Cerebellar cortex (tissue), 1 donor: ENCODE measurements around the gene ITPR2.
A peak's percentile ranks its signal among the peaks of the same experiment; 100 is the strongest.
"Not testable (repeated sequence)": the region's sequence is repeated elsewhere in the genome, so short reads cannot be mapped to it uniquely, and the experiment has no call there.

Source experiments
- DNase-seq: peaks from one replicate; pipeline ENCODE4 v3.0.0-alpha.2; 2015; ENCODE audit warnings: low spot score

Gene ITPR2

DNA sequence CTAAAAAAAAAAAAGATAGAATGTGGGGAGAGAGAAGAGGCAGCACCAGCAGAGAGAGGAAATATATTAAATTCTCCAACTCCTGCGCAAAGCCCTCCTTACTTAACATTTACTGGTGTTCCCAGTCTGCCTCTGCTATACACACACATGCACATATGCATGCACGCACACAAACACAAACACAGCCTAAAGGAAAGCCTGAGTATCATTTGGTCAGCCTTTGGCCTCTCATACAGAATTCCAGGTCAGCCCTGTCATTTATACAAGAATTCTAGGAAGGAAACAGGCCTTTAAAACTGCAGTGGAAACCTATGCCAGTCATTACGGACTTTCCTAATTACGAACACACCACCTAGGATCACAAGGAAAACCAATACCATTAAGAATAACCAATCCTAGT, 269.4 kb downstream of the ITPR2 start:
- no peak for DNase-seq

DNA sequence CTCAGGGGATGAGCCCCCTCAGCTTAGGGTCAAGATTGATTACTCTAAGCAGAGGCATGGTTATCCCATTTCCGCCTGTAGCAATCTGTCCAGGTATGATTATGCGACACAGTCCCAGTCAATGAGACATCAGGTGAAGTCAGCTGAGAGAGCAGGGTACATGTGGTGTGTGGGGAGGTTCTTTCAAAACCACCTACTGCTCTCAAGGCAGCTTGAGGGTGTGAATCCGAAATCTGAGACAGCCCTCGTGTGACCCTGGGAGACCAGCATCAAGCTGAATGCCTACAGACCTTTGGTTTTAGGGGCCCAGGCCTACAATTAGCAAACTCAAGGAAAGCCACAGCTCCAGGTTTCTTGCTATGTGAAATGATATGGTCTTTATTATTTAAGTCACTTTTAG, 275.7 kb downstream of the ITPR2 start:
- DNase-seq: no peak

DNA sequence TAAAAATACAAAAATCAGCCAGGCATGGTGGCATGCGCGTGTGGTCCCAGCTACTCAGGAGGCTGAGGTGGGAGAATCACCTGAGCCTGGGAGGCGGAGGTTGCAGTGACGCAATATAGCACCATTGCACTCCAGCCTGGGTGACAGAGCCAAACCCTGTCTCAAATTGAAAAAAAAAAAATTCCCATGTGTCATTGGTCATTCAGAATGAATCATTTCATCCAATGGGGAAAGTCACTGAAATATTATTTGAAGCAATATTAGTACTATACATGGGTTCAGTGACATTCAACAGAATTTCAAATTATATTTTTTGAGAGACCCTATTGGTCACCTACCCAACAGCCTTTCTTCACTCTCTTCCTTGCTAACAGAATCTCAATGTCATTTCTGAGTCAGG, 276.1 kb downstream of the ITPR2 start:
- no peak for DNase-seq

DNA sequence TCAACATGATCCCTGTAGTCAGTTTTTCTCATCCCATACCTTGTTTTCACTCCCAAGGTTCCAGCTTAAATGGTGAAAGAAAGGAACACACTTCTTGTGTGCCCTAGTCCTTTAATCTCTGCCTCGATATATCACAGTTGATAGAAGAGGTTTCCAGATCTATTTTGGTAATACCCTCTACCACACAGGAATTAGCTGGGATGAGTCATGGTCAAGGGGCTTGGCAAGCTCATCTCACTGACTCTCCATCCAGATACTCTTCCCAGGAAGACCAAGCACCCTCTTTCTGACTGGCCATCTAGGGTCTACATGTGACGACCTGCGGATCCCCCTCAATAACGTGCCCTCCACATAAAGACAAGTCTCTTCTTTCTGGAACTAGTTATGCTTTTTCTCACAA, 277.9 kb downstream of the ITPR2 start:
- no peak for DNase-seq

DNA sequence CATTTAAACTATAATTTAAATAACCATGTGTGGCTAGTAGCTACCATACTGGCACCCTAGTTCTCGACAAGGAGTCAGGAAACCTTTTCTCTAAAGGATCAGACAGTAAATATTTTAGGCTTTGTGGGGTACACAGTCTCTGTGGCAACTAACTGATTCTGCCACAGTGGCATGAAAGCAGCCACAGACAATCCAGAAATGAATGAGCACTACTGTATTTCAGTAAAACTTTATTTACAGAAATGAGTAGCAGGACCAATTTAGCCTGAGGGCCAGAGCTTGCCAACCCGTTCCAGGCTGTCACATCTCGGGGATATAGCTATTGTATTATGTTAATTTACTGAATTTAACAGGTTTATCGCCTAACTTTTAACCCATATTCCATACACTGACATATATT, 278.7 kb downstream of the ITPR2 start:
- DNase-seq: no peak

DNA sequence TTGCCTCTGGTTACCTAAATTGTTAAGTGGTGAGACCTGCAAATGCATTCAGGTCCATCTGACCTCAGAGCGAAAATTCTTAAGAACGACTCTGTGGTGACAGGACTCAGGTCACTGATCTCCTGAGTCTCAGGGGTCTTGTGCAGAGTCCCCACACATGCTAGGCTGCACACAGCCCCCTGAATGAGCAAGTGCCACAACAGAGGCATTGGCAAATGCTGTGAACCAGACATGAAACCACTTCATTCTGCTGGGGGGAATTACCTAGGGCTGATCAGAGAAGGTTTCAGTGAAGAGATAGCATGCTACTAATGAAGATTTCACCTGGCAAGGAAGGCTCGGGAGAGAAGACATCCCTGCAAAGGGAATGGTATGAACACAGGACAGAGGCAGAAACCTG, 281.6 kb downstream of the ITPR2 start:
- no peak for DNase-seq

DNA sequence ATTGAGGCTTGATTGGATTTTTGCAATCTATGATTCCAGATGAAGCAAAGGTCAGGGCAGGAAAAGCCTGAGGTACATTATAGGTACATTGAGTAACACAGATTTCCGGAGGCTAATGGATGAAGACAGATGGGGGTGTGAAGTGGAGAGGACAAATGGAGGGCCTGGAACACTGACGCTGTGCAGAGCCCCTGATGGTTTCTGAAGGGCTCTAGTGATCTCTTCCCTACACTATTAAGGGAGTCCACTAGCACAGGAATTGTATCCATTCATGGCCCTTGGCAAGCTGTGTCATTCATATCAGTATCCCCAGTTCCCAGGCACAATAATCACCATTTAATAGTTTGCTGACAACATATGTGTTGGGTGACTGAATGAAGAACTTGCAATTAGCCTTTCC, 284.8 kb downstream of the ITPR2 start:
- no peak for DNase-seq

DNA sequence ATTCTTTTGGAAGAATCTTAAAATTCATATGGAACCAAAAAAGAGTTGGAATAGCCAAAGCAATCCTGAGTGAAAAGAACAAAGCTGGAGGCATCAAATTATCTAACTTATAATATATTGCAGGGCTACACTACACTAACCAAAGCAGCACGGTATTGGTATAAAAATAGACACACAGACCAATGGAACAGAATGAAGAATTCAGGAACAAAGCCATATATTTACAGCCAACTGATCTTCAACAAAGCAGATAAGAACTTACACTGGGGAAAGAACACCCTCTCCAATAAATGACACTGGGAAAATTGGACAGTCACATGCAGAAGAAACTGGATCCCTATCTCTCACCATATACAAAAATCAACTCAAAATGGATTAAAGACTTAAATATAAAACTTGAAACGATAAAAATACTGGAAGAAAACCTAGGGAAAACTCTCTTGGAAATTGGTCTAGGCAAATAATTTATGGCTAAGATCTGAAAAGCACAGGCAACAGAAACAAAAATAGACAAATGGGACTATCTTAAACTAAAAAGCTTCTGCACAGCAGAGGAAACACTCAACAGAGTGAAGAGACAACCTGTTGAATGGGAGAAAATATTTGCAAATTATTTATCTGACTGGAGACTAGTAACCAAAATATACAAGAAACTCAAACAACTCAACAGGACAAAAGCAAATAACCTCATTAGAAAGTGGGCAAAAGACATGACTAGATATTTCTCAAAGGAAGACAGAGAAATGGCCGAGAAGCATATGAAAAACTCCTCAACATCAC, 286.3 kb downstream of the ITPR2 start:
- DNase-seq: no peak

DNA sequence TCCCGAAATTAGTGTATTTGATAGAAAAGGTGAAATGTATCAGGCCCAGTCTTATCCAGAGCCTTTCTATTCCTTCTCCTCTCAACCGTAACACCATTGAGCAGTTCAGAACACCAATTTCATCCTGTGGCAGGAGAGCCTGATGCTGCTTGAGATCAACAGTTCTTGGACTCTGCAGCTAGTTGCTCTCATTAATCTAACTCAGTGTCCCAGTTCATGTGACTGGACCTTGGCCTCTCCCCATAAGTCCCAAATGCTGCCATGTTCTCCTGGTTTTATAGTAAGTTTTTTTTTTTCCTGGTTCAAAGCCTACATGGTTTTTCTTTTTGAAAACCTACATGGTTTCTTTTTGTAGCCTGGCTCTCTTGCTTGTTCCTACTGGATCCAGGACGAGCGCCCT, 293.9 kb downstream of the ITPR2 start:
- no peak for DNase-seq

DNA sequence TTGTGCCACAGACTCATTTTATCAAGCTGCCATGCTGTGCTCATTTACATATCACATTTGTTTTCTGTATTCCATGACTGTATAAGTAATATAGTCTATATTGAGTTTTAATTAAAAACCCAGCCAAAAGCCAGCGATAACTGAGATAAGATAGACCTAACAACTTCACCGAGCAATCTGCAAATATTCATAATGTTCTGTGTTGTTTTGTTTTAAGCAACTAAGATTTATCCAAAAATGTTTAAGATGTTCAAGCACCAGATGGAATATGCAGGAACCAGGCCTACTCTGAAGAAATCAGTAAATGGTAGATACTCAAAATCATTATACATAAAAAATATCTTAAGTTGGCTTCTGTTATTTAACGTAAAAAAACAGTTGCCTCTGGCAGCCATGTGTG, 295.3 kb downstream of the ITPR2 start:
- no peak for DNase-seq

DNA sequence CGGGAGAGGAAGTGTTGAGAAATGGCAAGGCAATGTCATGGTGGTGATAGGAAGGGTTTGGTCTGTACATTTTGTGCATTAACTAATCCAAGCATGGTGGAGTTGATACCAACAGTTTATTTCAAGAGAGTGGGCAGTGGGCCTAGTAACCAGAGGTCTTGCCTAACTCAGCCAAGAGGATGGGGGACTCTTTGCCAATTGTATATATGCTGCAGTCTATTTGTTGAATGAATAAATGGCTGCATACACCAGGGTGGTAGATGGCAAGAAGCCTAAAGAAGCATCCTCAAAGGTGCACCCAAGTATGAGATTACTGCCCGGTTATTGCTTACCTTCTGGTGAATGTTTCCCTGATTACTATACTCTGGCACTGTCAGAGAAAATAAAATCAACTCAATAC, 295.9 kb downstream of the ITPR2 start:
- DNase-seq: no peak

DNA sequence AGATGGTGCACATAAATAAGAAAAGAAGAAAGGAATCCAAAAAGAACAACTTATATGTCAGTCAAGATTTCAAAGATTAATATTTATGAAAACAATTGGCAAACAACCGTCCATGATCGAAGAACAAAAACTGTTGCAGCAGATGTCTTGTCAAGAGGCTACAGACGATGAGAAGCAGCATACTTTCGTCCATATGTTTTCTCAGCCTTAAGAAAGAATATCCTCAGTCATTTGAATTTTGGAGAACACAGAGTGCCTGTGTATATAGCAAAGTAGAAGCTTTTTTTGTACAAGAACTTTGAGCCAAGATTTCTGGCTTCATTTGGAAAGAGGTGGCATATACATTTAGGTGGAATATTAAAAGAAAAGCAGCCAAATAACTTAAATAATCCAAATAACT, 297.2 kb downstream of the ITPR2 start:
- no peak for DNase-seq

DNA sequence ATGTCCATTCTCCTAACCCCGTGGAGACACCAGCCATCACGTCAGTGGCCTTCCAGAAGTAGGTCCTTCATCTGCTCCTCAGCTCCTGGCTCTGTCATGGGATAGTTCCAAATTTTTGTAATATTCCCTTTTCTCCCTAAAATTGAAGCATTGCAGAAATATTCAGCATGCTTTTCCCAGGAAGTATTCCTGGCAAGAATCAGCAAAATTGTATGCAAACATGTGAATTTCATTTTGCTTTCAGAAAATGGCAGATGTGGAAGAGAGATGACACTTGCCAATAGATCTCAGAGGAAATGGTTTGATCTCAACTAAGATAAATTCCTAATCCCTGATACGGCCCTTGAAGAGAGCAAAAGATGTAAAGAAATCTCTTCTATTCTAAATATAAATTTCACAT, 298.9 kb downstream of the ITPR2 start:
- no peak for DNase-seq

DNA sequence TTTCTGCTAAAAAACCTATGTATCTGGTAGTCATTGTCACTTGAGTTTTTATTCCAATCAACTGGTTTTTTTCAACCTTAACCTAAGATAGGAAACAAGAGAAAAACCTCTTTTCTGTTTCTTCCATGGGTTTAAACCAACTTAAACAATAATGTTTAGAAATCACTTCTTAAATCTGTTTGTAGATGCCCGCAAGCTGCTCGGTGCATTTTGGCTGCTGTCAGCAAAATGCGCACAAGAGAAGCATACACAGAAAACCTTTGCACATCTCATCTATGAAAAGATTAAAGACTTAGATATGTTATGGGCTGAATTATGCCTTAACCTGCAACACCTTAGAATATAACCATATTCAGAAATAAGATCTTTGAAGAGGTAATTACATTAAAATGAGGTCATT, 299.8 kb downstream of the ITPR2 start:
- no peak for DNase-seq

DNA sequence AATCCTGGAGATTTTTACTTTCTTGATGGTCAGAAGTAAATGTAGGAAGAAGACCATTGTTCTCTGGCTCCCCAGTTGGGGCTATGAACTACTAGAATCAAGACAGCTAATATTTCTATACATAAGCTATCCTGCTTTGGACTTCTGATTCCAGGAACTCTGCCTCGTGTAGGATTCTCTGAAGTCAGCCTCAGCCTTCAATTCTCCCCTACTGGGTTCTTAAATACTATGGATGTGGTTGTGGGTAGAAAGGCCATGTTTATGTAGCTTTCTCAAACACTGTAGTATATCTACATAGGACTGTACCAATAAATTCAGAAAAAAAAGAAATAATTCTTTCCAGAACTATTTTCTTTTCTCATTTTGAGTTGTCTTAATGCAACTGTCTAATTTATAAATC, 302.5 kb downstream of the ITPR2 start:
- DNase-seq: no peak

DNA sequence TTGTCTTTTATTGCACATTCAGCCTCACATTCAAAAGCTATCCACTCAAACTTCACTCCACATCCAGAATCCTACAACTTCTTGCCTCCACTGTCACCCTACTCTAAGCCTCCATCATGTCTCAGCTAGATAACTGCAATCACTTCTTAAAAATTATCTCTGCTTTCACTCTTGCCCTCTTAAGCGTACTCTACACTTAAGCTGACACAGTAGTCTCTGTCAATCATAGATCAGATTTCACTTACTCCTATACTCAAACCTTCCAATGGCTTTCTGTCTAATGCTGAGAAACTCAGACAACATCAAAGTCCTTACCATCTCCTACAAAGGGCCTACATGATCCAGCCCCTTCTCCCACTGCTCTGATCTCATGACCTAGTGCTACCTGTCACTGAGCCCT, 304.1 kb downstream of the ITPR2 start:
- DNase-seq: no peak

DNA sequence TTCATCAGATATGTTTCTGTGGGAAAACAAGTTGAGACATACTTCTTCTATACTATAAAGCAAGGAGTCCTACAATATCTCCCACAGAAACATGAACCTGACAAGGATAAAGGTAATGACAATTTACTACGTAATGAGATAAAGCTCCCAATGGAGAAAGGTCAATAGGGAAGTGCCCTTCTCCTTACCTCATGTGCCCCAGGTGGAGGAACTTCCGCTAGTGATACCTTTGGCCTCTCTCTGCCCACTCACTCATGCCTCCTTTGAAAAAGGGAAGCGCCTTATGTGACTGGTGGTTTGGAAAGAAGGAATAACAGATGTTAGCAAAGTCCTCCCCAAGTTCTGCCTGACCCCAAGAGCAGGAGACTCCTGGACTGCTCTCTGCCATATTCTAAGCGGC, 305.3 kb downstream of the ITPR2 start:
- DNase-seq: no peak

DNA sequence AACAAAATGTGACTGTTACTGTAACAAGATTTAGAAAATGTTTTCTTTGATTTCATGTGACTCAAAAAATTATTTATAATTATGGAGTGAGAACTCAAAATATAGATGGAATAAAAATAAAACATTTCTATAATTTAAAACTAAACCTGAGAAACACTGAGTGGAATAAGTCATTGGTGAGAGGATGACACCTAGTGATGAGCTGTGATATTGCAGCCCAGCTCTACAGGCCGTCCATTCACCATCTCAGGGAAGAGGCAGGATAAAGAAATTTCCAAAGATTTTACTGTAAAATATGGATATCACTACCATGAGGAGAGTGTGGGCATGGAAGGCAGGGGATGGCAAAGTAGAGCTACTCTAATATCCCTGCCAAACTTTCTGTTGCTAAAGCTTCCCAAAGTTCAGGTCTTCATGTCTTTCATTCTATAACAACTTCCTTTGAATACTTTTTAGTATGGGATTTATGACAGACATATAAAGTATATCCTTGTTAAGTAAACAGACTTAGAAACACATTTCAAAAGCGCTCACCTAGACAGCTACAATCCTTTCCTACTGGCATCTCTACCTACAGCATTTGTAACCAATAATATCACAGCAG, 308.0 kb downstream of the ITPR2 start:
- DNase-seq: no peak

DNA sequence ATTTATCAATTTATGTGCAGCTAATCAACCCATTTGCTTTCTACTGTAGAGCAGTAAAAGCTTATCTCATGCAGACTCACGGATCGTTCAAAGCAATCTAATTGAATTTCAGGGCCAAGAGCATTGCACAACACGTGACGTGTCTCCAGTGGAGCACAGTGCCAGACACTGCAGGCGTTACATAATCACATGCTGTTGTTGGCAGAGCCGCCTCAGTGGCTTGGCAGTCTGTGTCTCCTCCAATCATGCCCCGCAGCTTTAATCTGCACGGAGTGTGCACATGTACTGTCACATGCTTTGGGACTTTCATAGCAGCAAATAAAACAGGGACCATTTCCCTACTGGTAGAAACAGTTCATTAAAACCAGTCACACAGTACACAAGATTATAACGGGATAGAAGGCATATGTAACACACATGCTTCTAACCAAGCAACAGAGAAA, 309.3 kb downstream of the ITPR2 start:
- peak; percentile 97 for DNase-seq

DNA sequence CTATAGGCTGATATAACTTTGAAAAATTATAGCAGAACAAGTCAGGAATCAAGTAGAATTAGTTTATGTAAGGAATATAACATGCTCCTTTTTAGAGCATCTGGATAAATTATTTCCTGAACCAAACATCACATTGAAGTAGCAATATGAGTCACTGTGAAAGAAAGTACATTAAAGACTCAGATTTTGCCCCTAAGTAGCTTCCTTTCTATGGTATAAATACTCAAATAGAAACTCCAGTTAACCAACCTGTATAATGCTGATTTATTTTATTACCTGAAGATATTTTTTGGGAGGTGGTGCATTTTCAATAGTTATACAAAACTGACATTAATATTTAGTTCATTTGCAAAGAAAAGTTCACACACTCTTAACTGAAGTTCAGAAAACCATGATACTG, 312.1 kb downstream of the ITPR2 start:
- no peak for DNase-seq

DNA sequence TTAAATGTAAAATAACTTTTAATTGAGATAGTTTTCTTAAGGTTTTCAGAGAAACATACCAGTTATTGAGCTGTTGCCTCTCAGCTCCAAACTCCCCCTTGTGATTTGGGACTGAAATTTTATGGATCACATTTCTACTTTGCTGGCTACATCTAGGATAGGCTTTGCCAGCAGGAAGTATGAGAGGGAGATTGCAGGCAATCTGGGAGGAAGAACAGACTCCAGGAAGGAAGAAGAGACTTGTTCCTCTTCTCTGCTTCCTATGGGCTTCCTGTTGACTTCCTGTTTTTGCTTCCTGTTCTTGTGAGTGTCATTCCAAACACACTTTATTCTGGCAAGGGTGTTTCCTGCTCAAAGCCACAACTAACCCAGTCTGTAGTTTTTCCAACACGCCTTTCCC, 312.9 kb downstream of the ITPR2 start:
- DNase-seq: no peak

DNA sequence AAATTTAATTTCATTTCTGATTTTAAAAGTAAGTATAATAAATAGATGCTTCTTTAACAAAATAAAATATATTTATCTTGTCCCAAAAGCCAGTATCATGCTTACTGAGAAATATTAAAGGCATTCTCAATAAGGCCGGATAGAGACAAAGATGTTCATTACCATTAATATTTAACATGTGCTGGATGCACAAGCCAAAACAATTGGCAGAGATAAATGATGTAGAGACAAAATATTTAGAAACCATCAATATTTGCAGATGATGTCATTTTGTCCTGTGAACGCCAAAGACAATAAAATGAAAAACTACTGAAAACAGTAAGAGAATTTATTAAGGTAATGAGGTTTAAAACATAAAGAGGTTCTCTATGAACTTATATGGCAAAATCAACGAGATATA, 313.5 kb downstream of the ITPR2 start:
- DNase-seq: no peak

DNA sequence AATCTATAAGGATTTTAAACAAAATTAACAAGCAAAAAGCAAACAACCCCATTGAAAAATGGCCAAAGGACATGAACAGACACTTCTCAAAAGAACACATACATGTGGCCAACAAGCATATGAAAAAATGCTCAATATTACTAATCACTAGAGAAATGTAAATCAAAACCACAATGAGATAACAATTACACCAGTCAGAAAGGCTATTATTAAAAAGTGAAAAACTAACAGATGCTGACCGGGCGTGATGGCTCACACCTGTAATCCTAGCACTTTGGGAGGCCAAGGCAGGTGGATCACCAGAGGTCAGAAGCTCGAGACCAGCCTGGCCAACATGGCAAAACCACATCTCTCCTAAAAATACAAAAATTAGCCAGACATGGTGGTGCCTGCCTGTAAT, 315.7 kb downstream of the ITPR2 start:
- DNase-seq: not testable (repeated sequence)

DNA sequence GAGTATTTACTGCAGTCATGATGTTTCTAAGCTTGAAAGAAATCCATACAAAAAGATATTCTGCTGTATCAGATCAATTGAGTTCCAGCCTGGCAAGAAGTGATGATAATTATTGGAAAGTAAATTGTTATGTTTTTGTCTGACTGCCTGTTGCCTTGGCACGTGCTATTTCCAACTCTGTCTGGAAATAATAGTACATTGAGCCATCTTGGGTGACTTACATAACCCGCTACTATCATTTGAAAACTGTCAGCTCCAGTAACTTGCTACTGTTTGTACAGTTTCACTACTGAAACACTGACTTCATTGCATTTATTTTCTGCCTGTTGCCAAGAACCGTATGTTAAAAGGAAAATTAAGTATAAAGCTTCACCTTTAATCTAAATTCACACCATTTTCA, 318.6 kb downstream of the ITPR2 start:
- no peak for DNase-seq
